Measurements from ENCODE around the gene SLMAP. TPM values are rescaled to one million over a fixed set of nuclear protein-coding genes. Genes with fewer than 3 reads are reported as not detected.
A peak's percentile ranks its signal among the peaks of the same experiment; 100 is the strongest.

SLMAP gene
- total and polyA plus RNA-seq, 2 of the 13 experiments (the other 11 are each of a cell fraction or from before 2014, with no cell fraction given) = 24.0 to 48.3 TPM

DNA sequence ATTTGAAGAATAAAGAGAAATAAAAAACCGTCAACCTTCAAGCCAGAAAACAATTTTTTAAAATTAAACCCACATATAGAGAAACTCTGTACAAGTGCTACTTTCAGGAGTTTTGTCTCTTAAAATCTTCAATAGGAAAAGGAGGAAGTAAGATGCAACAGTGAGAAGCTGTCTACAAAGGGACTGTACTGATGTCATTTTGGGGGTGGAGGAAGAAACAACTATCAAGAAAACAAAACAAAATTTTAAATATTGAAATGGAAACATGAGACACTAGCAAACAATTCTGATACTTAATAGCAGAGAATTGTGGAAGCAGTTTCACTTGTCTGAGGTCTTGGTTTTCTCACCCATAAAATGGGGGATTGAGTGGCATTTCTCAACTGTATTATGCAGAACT is 84.4 kb downstream of the SLMAP start (continued):
- TF ChIP-seq, protein P1, sequence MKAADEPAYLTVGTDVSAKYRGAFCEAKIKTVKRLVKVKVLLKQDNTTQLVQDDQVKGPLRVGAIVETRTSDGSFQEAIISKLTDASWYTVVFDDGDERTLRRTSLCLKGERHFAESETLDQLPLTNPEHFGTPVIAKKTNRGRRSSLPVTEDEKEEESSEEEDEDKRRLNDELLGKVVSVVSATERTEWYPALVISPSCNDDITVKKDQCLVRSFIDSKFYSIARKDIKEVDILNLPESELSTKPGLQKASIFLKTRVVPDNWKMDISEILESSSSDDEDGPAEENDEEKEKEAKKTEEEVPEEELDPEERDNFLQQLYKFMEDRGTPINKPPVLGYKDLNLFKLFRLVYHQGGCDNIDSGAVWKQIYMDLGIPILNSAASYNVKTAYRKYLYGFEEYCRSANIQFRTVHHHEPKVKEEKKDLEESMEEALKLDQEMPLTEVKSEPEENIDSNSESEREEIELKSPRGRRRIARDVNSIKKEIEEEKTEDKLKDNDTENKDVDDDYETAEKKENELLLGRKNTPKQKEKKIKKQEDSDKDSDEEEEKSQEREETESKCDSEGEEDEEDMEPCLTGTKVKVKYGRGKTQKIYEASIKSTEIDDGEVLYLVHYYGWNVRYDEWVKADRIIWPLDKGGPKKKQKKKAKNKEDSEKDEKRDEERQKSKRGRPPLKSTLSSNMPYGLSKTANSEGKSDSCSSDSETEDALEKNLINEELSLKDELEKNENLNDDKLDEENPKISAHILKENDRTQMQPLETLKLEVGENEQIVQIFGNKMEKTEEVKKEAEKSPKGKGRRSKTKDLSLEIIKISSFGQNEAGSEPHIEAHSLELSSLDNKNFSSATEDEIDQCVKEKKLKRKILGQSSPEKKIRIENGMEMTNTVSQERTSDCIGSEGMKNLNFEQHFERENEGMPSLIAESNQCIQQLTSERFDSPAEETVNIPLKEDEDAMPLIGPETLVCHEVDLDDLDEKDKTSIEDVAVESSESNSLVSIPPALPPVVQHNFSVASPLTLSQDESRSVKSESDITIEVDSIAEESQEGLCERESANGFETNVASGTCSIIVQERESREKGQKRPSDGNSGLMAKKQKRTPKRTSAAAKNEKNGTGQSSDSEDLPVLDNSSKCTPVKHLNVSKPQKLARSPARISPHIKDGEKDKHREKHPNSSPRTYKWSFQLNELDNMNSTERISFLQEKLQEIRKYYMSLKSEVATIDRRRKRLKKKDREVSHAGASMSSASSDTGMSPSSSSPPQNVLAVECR (CRISPR knock-in tag; IDR thresholded peaks at IDR 0.05; ENCODE audit: borderline replicate concordance) = no peak
- TF ChIP-seq, protein P2, sequence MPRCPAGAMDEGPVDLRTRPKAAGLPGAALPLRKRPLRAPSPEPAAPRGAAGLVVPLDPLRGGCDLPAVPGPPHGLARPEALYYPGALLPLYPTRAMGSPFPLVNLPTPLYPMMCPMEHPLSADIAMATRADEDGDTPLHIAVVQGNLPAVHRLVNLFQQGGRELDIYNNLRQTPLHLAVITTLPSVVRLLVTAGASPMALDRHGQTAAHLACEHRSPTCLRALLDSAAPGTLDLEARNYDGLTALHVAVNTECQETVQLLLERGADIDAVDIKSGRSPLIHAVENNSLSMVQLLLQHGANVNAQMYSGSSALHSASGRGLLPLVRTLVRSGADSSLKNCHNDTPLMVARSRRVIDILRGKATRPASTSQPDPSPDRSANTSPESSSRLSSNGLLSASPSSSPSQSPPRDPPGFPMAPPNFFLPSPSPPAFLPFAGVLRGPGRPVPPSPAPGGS (CRISPR knock-in tag; IDR thresholded peaks at IDR 0.05) = no peak
- TF ChIP-seq ZNF20 (CRISPR knock-in tag; IDR thresholded peaks at IDR 0.05) = no peak
- TF ChIP-seq ZNF329 (CRISPR knock-in tag; IDR thresholded peaks at IDR 0.05; ENCODE audit: low read depth) = no peak
- no peak for TF ChIP-seq ZFP90 (CRISPR knock-in tag; IDR thresholded peaks at IDR 0.05; ENCODE audit: borderline replicate concordance)
- no peak for TF ChIP-seq WIZ (CRISPR knock-in tag; IDR thresholded peaks at IDR 0.05)

DNA sequence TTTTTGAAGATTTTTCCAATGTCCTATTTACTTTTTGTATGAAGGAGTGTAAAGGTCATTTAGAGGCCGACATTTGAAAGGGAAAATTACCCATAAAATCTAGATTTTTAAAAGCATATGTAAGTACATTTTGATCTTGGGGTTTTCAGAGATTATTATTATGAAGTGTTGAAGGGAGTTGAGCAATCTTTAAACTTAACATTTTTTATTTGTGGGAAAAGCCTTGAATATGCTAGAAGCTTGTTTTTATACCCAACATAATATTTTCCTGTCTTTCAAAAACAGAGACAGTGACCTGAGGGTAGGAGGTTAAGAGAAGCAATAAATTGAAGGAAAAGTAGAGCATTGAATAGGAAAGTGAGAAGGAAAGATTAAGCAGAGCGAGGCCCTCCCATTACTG is 85.7 kb downstream of the SLMAP start:
- BruUV-seq (replicated peaks) = TSS peak; percentile 19
- Histone ChIP-seq H3K27ac (ENCODE audit: extremely low read length, insufficient read depth, low read length) (peak overlapping the region; percentile 64), H3K79me2 (ENCODE audit: insufficient read depth, low read length) (peaks cover 11% of the 10 kb centered on the region), H2AFZ (ENCODE audit: low read length) (no peak overlapping the region), H3K27me3 (ENCODE audit: control insufficient read depth in 1 of 2, insufficient read depth in 2 of 2, low read length in 2 of 2) (no peaks in the 10 kb centered on the region), H3K9me3 (ENCODE audit: low read length) (no peaks in the 10 kb centered on the region), H3K36me3 (replicated peaks in 1 of 2; ENCODE audit: control insufficient read depth in 1 of 2, insufficient read depth in 2 of 2, low read length in 2 of 2) (peaks cover 2 to 5% of the 10 kb centered on the region in 2 experiments; a peak in 1 of 5 replicates), H4K20me1 (ENCODE audit: insufficient read depth, low read length) (no peaks in the 10 kb centered on the region), H3K9ac (ENCODE audit: insufficient read depth, low read depth, low read length) (peak overlapping the region; percentile 55; the same call in 1 of the 2 replicates), H3K4me2 (ENCODE audit: low read depth, low read length) (peak overlapping the region; percentile 55), H3K4me3 (replicated peaks in 1 of 3; ENCODE audit: insufficient read depth in 1 of 3, low read depth in 2 of 3, low read length in 3 of 3) (peak overlapping the region in 2 of 3 experiments; percentile 21 to 27; a peak in 2 of 6 replicates), H3K4me1 (ENCODE audit: insufficient read depth, low read length) (peaks cover 36% of the 10 kb centered on the region)
- POLR2A ChIA-PET = interaction anchor here (0.8 kb wide), 1 partner anchor 14 kb away, joined by 3 read pairs; no protein-coding TSS in a partner anchor
- intact Hi-C loops (cut with micrococcal nuclease; ENCODE audit: unreplicated experiment) (loop anchor here (5.0 kb wide), 1 partner anchor 85 kb away; the partner anchor contains the start of gene SLMAP), in situ Hi-C loops (cut with HindIII; ENCODE audit: extremely low pct_ligation_motif_present, low pct_unique_long_range_greater_than_20kb) (no loop called here)
- peak; percentile 31 for DNase-seq (ENCODE audit: low spot score)
- FAIRE-seq = no peak
- CTCF ChIA-PET (ENCODE audit: low intra/inter-chr PET ratio, low total read pairs) = no interaction called here
- ATAC-seq = no peak
- 48% methylated on average over 2 of the region's 2 CpGs for WGBS (ENCODE audit: low lambda C conversion rate)
- no peak for TF ChIP-seq ERF (CRISPR knock-in tag; IDR thresholded peaks at IDR 0.05)
- TF ChIP-seq RAD51 (IDR thresholded peaks at IDR 0.05; ENCODE audit: borderline replicate concordance) = no peak
- no peak for TF ChIP-seq FLYWCH1 (CRISPR knock-in tag; IDR thresholded peaks at IDR 0.05)
- no peak for TF ChIP-seq GATA4 (IDR thresholded peaks at IDR 0.05; ENCODE audit: borderline replicate concordance, low read depth)
- TF ChIP-seq SOX13 (IDR thresholded peaks at IDR 0.05) = no peak
- peak in 1 of 2 experiments; percentile 13; a peak in 1 of 4 replicates for TF ChIP-seq SOX13 (CRISPR knock-in tag; conservative IDR thresholded peaks at IDR 0.05 in 1 of 2, IDR thresholded peaks at IDR 0.05 in 1 of 2)
- TF ChIP-seq CBX5 (CRISPR knock-in tag; IDR thresholded peaks at IDR 0.05; ENCODE audit: borderline replicate concordance) = no peak
- TF ChIP-seq NR2F6 (IDR thresholded peaks at IDR 0.05) = 0 out of 2 replicates have a peak, but pooled peaks have one; percentile 24
- TF ChIP-seq NR2F6 (CRISPR knock-in tag; IDR thresholded peaks at IDR 0.05) = no peak; the same call in 1 of the 2 replicates
